Measurements from ENCODE around the gene HAGH. TPM values are rescaled to one million over a fixed set of nuclear protein-coding genes. Genes with fewer than 3 reads are reported as not detected.

The HAGH gene
- total RNA-seq, 1 donor from 2014 or later, result 69.1 TPM

DNA sequence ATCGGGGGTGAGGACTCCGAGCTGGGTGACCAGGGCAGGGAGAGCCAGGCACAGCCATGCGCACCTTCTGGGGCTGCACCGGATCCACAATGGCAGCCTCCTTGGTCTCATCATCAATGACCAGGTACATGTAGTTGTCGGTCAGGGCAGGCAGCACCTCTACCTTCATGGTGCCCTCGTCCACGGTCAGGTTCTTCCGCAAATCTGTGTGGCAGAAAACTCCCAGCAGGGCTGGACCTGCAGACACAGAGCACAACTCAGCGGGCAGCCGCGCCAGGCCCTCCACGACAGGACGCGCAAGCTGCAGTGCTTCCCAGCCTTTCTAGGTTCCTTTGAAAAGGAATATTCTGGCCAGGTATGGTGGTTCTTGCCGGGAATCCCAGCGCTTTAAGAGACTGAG lies 3.8 kb downstream of the HAGH start:
- H3K36me3 ChIP-seq, result peaks cover 46% of the 10 kb centered on the region
- ATAC-seq (no peak), DNase-seq (no peak)
- no peak overlapping the region for H3K4me3 ChIP-seq
- H3K4me1 ChIP-seq, result peaks cover 27% of the 10 kb centered on the region
- H3K27me3 ChIP-seq (ENCODE audit: low read depth), result no peaks in the 10 kb centered on the region
- no peaks in the 10 kb centered on the region for H3K9me3 ChIP-seq
- TF ChIP-seq, protein P1, sequence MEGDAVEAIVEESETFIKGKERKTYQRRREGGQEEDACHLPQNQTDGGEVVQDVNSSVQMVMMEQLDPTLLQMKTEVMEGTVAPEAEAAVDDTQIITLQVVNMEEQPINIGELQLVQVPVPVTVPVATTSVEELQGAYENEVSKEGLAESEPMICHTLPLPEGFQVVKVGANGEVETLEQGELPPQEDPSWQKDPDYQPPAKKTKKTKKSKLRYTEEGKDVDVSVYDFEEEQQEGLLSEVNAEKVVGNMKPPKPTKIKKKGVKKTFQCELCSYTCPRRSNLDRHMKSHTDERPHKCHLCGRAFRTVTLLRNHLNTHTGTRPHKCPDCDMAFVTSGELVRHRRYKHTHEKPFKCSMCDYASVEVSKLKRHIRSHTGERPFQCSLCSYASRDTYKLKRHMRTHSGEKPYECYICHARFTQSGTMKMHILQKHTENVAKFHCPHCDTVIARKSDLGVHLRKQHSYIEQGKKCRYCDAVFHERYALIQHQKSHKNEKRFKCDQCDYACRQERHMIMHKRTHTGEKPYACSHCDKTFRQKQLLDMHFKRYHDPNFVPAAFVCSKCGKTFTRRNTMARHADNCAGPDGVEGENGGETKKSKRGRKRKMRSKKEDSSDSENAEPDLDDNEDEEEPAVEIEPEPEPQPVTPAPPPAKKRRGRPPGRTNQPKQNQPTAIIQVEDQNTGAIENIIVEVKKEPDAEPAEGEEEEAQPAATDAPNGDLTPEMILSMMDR (IDR thresholded peaks at IDR 0.05), result no peak
- intact Hi-C loops (cut with DNase I), result no loop called here
- no peak overlapping the region for H3K27ac ChIP-seq

DNA sequence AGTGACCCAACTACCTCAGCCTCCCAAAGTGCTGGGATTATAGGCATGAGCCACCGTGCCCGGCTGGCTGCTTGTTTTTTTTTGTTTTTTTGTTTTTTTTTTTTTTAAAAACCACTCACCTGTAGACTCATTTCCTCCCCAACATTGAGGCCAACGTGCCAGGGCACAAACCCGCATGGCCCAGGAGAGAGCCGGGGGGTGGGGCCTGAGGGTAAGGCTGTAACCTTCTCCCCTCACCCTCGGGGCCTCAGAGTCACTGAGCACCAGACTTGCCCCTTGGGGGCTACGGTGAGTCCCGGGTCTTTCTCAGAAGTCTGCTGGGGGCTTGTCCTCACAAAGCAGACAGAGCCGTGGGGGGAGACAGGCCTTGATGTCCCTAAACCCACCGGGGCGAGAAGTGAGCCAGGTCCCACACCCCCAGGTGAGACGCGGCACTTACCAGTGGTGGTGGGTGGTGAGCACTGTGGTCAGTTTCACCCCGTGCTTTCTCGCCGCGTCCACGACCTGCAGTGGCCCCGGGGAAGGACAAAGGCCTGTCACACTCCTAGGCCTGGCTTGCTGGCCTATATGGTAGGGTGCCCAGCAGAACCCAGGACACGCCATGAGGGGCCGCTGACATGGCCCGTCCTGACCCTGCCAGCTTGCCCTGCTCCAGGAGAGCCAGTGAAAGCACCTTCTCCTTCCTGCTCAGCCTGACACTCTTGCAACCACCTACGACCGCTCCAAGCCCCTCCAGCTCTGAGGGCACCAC lies 4.6 kb downstream of the HAGH start:
- H3K4me3 ChIP-seq, result no peak overlapping the region
- no peak for ATAC-seq
- peaks cover 24% of the 10 kb centered on the region for H3K4me1 ChIP-seq
- H3K9me3 ChIP-seq, result no peaks in the 10 kb centered on the region
- peaks cover 53% of the 10 kb centered on the region for H3K36me3 ChIP-seq
- no peaks in the 10 kb centered on the region for H3K27me3 ChIP-seq (ENCODE audit: low read depth)
- no peak for DNase-seq
- no peak overlapping the region for H3K27ac ChIP-seq
- intact Hi-C loops (cut with DNase I), result no loop called here
- TF ChIP-seq, protein P1 (IDR thresholded peaks at IDR 0.05), result no peak

DNA sequence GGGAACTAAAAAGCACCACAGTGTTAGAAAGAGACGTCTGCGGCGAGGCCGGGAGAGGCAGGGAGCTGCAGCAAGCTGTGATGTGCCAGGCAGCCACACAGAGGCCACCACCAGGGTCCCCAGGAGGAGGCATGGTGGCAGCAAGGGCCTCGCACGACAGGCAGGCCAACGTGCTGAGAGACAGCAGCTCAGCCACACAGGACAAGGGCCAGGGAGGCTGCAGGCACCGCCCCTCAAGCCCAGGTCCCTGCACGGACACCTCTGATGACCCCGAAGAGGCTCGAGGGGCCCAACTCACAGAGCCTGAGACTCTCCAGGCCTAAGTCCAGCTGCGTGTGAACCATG lies 5.7 kb downstream of the HAGH start:
- DNase-seq (no peak), ATAC-seq (no peak)
- TF ChIP-seq, protein P1 (IDR thresholded peaks at IDR 0.05), result no peak
- Histone ChIP-seq H3K4me3 (no peak overlapping the region), H3K4me1 (peaks cover 23% of the 10 kb centered on the region), H3K27ac (no peak overlapping the region), H3K9me3 (no peaks in the 10 kb centered on the region), H3K36me3 (peaks cover 64% of the 10 kb centered on the region), H3K27me3 (ENCODE audit: low read depth) (no peaks in the 10 kb centered on the region)
- intact Hi-C loops (cut with DNase I), result no loop called here

DNA sequence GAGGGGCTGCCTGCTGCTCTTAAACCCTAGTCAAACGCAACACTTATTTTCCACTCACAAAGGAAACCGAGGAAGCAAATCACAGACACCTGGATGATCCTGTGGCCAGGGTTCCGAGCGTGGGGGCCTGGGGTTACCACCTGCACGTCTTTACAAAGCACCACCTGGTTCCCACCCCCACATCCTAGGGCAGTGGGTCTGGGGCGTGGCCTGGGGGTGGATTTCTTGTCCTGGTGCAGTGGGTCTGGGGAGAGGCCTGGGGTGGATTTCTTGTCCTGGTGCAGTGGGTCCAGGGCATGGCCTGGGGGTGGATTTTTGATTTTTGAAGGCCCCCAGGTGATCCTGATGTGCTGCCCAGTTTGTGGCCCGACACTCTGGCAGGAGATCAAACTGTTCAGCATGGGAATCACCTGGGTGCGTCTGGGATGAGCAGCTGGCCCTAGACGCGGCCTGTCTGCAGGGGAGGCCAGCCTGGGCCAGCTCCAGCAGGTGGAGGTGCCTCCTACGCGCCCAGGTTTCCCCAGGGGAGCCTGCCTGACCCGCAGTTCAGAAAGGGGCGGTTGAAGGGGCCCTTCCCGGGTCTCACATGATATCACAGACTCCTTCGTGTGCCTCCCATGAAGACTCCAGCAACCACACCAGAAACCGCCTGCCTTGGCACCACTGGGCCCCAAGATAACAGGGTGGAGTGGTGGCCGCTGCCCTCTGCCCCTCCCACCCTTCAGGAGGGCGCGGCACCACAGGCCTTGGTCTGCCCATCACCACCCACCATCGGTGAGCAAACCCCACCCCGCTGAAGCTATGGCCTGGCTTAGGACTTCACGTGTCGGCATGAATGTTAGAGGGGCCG lies 6.3 kb downstream of the HAGH start:
- H3K4me3 ChIP-seq, result no peak overlapping the region
- no peaks in the 10 kb centered on the region for H3K9me3 ChIP-seq
- peaks cover 17% of the 10 kb centered on the region for H3K4me1 ChIP-seq
- TF ChIP-seq, protein P1 (IDR thresholded peaks at IDR 0.05), result no peak
- intact Hi-C loops (cut with DNase I), result no loop called here
- H3K27me3 ChIP-seq (ENCODE audit: low read depth), result no peaks in the 10 kb centered on the region
- no peak for ATAC-seq
- peaks cover 69% of the 10 kb centered on the region for H3K36me3 ChIP-seq
- no peak overlapping the region for H3K27ac ChIP-seq
- DNase-seq, result no peak

DNA sequence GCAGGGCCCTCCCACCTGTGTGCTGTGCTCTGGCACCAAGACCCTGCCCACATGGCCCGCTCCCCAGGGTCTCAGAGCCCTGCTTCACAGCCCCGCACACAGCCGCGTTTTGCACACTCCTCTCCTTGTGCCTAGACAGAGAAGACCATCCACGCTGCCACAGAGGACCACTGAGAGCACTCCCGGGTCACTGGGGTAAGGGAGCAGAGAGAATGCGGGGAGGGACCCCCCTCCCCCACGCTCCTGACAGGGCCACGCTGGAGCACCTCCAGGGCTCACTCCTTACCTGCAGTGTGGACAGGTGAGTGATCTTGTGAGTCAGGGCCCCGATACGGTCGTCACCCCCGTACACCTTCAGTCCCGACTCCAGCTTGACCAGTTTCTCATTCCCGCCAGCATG lies 7.0 kb downstream of the HAGH start:
- intact Hi-C loops (cut with DNase I), result no loop called here
- H3K4me3 ChIP-seq, result no peak overlapping the region
- TF ChIP-seq, protein P1 (IDR thresholded peaks at IDR 0.05), result no peak
- no peaks in the 10 kb centered on the region for H3K27me3 ChIP-seq (ENCODE audit: low read depth)
- no peak for DNase-seq
- no peak overlapping the region for H3K27ac ChIP-seq
- peaks cover 10% of the 10 kb centered on the region for H3K4me1 ChIP-seq
- no peak for ATAC-seq
- peaks cover 72% of the 10 kb centered on the region for H3K36me3 ChIP-seq
- no peaks in the 10 kb centered on the region for H3K9me3 ChIP-seq
